Gastroesophageal sphincter (tissue), 3 donors: ENCODE measurements around the gene FOXK2.
"Not testable (repeated sequence)": the region's sequence is repeated elsewhere in the genome, so short reads cannot be mapped to it uniquely, and the experiment has no call there.

Experiments used
- CTCF ChIP-seq, 4 experiments: fragments of 200-600 bp in 2 of 4; fragments of 450-650 bp in 2 of 4; sonication (generic) in 1 of 4; IDR thresholded peaks; one replicate each; pipeline ENCODE4 v1.5.1; 2017 to 2019; ENCODE audit warnings: antibody characterized with exemption in 4 of 4, mild to moderate bottlenecking in 2 of 4, moderate library complexity in 2 of 4
- POLR2A ChIP-seq, 2 donors: fragments of 450-650 bp; IDR thresholded peaks; one replicate each; pipeline ENCODE4 v1.6.1; 2017; ENCODE audit warnings: antibody characterized with exemption in 2 of 2, mild to moderate bottlenecking in 2 of 2, moderate library complexity in 1 of 2
- POLR2AphosphoS5 ChIP-seq: sonication (generic); formaldehyde crosslinking; IDR thresholded peaks from one replicate; pipeline ENCODE4 v1.6.1; 2017; ENCODE audit warnings: antibody characterized with exemption

GRCh38 chr17:82539076-82539475, 19.5 kb downstream of the FOXK2 start:
- TF ChIP-seq POLR2A (IDR thresholded peaks at IDR 0.05); CTCF (IDR thresholded peaks at IDR 0.05); POLR2AphosphoS5: not testable (repeated sequence)
